Central memory CD4-positive, alpha-beta T cell (primary cell): Measurements from ENCODE around the gene TATDN2.
"Not testable (repeated sequence)": the region's sequence is repeated elsewhere in the genome, so short reads cannot be mapped to it uniquely, and the experiment has no call there.

Experiments
- DNase-seq: peaks from one replicate; pipeline ENCODE4 v3.0.0; 2022

TATDN2 gene

DNA sequence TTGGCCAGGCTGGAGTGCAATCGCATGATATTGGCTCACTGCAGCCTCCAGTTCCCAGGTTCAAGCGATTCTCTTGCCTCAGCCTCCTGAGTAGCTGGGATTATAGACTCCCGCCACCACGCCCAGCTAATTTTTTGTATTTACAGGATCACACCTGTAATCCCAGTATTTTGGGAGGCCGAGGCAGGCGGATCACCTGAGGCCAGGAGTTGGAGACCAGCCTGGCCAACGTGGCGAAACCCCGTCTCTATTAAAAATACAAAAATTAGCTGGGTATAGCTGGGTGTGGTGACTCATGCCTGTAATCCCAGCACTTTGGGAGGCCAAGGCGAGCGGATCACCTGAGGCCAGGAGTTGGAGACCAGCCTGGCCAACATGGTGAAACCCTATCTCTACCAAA, 24.2 kb downstream of the TATDN2 start:
- not testable (repeated sequence) for DNase-seq

- no peak for DNase-seq
Observed at GRCh38 chr3:10272977-10273376, 24.7 kb downstream of the TATDN2 start.

DNA sequence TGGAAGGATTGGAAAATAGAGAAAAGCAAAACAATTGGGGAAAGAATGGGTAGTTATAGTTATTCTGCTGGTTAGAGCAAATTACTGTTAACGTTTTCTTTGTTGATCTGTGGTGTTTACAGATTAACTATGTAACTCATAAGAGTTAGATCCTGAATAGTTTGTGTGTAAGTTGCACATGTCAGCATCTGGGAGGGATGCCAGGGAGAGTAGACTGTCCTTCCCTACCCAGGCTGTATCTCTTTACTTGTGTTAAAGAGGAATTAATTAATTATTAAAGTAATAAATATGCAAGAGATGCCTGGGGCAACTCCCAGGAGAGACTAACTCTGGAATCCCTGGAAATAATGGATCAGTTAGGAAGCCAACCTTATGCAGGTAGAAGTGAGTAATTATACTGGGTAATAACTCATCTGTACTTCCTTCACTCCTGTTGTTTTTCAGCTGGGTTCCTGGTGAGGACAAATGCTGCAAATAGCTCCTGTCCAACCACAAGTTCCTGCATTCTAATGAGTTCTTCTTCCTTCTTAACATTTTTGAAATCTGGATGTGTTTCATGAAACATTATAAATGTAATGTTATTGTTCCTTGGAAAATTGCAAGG, 25.5 kb downstream of the TATDN2 start:
- no peak for DNase-seq

- DNase-seq = no peak
Observed at GRCh38 chr3:10274601-10275000, 26.3 kb downstream of the TATDN2 start.

GRCh38 chr3:10277115-10277625, 28.9 kb downstream of the TATDN2 start:
- DNase-seq = no peak

GRCh38 chr3:10278501-10278900, 30.2 kb downstream of the TATDN2 start:
- no peak for DNase-seq

GRCh38 chr3:10279384-10280176, 31.3 kb downstream of the TATDN2 start:
- DNase-seq = no peak

- DNase-seq = no peak
Observed at GRCh38 chr3:10280177-10280529, 31.9 kb downstream of the TATDN2 start.

DNA sequence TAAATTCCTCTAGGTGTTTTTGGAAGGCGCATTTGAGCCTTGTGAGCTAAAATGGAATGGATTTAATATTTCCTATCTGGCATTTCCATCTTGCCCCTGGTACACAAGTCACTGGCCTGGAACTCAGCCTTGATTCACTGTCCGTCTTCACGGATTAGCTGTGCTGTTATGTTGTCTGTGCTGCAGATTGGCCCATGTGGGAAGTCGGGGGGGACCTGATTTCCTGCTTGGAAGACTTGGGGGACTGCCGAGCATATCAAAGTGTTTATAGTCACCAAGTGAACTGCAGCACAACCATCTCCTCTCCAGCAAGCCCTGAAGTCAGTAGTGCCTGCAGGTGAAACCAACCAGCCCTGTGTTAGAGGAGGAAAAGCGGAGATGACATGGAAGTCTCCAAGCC, 32.3 kb downstream of the TATDN2 start:
- no peak for DNase-seq

DNA sequence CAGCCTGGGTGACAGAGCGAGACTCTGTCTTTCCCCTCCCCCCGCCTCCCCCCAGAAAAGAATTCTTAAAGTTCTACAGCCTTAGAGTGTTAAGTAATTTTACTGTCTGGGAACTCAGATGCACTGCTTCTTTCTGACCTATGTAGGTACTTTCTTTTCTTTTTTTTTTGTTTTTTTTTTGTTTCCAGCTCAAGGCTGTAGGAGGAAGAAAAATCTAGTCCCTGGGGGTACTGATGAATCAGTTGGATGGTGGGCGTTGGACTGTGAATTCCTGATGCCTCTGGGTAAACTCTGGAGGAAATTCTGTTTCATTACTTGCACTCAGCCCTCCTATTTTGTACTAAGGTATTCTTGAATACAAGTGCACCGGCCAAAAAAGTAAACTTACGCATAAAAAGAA, 33.7 kb downstream of the TATDN2 start:
- DNase-seq = no peak

- no peak for DNase-seq
Observed at GRCh38 chr3:10283638-10284037, 35.4 kb downstream of the TATDN2 start.

DNA sequence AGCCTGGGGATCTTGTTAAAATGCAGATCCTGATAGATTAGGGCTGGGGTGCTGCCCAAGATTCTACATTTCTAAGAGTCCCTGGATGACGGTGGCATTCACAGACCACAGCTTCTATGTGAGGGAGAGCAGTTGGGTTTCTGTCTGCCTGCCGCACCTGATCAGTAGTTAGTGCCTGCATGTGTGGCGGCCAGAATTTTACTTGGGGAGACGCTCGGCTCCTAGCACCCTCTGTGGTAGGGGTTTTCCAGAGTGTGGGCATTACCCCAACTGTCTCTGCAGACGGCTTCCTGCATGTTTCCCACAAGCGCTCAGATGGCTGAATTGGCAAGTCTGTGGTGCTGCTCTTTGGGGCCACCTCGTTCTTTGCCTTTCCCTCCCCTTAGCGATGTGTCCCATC, 36.2 kb downstream of the TATDN2 start:
- peak; percentile 71 for DNase-seq

GRCh38 chr3:10285272-10286132, 37.2 kb downstream of the TATDN2 start:
- DNase-seq = no peak

- no peak for DNase-seq
Observed at GRCh38 chr3:10286133-10286524, 37.9 kb downstream of the TATDN2 start.

- peak; percentile 45 for DNase-seq
Observed at GRCh38 chr3:10286596-10287295, 38.5 kb downstream of the TATDN2 start.

DNA sequence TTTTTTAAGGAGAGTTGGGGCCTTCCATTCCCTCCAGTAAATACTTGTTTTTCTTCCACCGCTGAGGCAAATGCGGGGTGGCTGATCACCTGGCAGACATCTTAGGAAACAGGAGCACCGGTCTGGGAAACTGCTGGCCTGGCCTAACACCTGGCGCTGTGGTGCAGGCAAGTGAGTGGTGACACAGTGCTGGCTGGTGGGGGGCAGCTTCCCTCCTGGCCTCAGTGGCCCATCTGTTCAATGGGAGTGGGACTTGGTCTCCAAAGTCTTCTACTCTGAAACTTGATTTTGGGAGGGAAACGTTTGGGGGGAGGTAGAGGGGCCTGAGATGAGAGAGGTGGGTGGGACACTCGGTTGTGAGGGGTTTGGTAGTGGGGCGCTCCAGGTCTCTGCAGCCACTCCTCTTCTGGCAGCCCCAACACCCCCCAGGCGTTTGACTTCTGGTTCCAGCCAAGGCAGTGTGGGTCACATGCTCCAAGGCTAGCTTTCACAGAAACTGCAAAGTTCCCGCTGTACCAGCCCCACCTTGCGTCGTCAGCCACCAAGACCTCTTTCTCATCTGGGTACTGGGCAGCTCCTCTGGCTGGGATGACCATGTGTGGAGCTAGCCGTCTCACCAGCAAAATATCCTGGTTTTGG, 39.8 kb downstream of the TATDN2 start:
- DNase-seq = no peak

DNA sequence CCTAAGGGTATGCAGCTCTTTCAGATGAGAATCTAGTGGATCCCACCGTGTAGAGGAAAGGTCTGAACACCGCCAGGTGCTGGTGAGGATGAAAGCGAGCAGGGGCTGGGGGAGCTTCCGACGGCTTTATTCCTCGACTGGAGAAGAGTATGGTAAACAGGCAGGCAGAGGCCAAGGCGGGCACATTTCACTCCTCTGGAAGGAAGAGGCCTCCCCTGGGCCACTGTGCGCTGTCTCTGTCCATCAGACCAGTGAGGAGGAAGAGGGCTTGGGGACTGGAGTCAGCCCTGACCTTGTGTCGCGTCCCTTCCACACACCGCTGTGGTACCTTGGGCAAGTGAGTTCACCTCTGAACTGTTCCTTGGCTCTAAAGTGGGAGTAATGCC, 40.3 kb downstream of the TATDN2 start:
- DNase-seq = no peak

GRCh38 chr3:10289077-10289476, 40.8 kb downstream of the TATDN2 start:
- no peak for DNase-seq

DNA sequence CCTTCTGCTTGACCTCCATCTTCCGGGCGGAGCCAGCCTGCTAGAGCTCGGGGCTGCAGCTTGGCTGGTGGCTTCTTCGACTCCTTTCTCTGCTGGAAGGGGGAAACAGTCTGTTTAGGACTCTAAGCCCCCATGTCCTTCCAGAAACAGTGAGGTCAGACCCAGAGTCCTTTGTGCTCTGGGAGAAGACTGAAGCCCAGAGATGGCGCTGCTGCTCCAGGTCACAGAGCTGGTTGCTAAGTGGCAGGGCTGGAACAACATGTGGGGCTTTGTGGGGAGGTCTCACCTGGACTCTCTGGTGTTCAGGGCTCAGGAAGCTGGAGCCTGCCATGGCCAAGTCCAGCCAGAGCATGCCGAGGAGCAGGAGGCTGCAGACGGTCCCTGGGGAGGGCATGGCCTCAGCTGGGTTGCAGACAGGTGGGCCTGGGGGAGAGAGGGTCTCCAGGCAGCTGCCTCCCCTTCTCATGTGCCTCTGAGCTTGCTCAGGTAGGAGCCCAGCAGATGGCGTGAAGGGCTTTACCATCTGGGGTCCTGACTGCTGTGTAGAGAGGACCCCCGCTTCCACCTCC, 41.6 kb downstream of the TATDN2 start:
- no peak for DNase-seq

- no peak for DNase-seq
Observed at GRCh38 chr3:10290481-10291176, 42.4 kb downstream of the TATDN2 start.

DNA sequence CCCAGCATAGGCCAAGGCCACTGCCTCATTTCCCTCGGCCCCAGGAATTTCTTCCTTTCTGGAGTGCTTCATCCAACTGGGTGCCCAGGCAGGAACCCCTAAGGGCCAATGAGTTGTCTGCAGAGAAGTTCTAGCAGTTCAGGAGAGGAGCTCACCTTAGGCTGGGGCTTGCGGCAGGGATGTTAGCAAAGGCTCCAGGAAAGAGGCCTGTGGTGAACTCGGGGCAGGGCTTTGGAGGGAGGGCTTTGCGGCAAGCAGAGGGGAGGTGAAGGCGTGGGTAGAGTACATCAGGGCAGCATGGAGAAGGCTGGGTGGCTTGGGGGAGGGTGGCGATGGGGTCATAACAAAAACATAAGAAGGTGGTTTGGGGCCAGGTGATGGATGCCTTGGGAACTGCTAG, 43.4 kb downstream of the TATDN2 start:
- DNase-seq = no peak
